ENCODE results near the gene MOCS1.

DNA sequence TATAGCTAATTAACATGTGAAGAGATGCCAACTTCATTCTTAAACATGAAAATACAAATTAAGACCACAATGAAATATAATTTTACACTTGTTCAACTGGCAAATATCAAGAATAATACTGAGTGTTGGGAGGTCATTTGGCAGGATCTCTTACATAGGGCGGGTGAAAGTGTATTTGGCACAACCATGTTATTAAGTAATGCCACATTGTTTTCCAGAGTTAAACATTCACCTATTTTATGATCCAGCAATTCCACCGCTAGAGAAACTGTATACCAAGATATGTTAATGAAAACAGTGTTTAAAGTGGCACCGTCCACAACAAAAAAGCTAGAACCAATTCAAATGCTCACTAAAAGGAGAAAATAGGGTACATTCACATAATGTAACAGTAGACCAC lies 14.1 kb downstream of the MOCS1 start:
- TF ChIP-seq, protein P1, sequence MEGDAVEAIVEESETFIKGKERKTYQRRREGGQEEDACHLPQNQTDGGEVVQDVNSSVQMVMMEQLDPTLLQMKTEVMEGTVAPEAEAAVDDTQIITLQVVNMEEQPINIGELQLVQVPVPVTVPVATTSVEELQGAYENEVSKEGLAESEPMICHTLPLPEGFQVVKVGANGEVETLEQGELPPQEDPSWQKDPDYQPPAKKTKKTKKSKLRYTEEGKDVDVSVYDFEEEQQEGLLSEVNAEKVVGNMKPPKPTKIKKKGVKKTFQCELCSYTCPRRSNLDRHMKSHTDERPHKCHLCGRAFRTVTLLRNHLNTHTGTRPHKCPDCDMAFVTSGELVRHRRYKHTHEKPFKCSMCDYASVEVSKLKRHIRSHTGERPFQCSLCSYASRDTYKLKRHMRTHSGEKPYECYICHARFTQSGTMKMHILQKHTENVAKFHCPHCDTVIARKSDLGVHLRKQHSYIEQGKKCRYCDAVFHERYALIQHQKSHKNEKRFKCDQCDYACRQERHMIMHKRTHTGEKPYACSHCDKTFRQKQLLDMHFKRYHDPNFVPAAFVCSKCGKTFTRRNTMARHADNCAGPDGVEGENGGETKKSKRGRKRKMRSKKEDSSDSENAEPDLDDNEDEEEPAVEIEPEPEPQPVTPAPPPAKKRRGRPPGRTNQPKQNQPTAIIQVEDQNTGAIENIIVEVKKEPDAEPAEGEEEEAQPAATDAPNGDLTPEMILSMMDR (IDR thresholded peaks at IDR 0.05; ENCODE audit: insufficient read depth, low read depth, low read length), result no peak
- no peak for TF ChIP-seq EZH2 (IDR thresholded peaks at IDR 0.05; ENCODE audit: insufficient read depth, low read length)
